Measurements from ENCODE around the gene TNS1.

DNA sequence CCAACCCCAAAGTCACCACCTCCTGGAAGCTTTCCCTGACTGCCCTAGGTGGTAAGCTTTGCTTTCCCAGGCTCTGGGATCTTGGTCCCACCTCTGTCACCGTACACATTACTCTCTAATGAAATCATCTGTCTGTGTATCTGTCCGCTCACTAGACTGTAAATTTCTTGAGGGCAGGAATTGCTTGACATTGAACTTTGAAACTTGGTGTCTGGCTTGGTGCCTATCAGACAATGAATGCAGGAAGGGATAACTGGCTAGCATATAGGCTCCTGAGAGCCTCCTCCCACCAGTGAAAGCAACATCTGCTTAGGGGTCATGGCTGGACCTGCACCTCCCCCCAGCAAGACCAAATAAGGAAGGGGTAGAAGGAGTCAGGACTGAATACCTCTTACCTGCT, 155.7 kb downstream of the TNS1 start:
- no peak for TF ChIP-seq CTCF (IDR thresholded peaks at IDR 0.05)
- no peak for TF ChIP-seq POLR2A (IDR thresholded peaks at IDR 0.05)

Measured in lower leg skin (tissue), 3 donors.